GM12875 (cell line): Measurements from ENCODE around the gene TMEM164.

Source experiments
- H3K4me3 ChIP-seq: one replicate; pipeline ENCODE4 v1.5.1; 2011; ENCODE audit warnings: low read depth, low read length, control low read depth
- TF ChIP-seq, protein P1 (sequence below): IDR thresholded peaks from 2 replicates; pipeline ENCODE4 v1.5.1; 2011; ENCODE audit warnings: low read depth, mild to moderate bottlenecking, control low read depth, inconsistent platforms, low read length, moderate library complexity, borderline replicate concordance; ENCODE audit not compliant: insufficient read depth

The TMEM164 gene

DNA sequence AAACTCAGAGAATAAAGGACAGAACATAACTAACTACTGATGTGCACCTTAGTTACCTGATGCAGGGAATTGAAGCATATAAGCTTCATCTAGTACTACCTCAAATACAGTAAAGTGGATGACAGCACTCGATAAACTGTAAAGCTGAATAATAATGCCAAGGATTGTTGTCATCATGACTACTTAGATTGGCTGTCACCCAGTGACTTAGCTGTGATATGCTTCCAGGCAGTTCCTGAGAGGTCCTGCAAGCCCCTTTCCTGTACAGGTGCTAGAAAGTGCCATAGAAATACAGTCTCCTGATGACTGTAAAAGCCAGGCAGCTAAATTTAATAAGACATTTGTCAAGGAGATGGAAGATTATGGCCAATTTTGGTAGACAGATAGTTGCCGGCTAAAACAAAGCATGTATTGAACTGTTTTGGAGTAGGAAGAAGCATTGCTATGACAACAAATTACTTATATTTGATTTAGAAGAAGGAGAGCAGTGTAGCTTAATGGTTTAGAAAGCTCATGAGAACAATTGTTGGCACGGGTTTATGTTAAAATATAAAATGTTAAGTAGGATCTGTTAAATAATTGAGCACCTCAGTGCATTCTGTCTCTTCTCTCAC, 29.7 kb downstream of the TMEM164 start:
- H3K4me3 ChIP-seq, result no peak overlapping the region
- TF ChIP-seq, protein P1, sequence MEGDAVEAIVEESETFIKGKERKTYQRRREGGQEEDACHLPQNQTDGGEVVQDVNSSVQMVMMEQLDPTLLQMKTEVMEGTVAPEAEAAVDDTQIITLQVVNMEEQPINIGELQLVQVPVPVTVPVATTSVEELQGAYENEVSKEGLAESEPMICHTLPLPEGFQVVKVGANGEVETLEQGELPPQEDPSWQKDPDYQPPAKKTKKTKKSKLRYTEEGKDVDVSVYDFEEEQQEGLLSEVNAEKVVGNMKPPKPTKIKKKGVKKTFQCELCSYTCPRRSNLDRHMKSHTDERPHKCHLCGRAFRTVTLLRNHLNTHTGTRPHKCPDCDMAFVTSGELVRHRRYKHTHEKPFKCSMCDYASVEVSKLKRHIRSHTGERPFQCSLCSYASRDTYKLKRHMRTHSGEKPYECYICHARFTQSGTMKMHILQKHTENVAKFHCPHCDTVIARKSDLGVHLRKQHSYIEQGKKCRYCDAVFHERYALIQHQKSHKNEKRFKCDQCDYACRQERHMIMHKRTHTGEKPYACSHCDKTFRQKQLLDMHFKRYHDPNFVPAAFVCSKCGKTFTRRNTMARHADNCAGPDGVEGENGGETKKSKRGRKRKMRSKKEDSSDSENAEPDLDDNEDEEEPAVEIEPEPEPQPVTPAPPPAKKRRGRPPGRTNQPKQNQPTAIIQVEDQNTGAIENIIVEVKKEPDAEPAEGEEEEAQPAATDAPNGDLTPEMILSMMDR, result no peak

DNA sequence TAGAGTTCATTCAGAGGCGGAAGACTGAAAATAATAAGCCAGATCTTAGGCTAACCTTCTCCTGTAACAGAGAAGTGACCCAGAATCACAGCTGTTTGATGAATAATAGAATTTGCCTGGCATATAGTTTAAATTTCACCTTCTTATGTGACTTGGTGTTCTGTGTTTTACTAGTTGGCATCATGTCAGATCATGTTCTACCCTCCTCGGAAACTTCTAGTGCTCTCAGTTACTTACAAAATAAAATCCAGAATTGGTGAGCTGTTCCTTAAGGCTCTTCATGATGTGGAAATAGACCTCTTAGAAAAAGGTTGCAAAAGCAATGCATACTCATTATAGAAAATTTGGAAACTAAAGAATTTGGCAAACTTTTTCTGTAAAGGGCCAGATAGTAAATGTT, 31.1 kb downstream of the TMEM164 start:
- H3K4me3 ChIP-seq, result no peak overlapping the region
- TF ChIP-seq, protein P1, result no peak

DNA sequence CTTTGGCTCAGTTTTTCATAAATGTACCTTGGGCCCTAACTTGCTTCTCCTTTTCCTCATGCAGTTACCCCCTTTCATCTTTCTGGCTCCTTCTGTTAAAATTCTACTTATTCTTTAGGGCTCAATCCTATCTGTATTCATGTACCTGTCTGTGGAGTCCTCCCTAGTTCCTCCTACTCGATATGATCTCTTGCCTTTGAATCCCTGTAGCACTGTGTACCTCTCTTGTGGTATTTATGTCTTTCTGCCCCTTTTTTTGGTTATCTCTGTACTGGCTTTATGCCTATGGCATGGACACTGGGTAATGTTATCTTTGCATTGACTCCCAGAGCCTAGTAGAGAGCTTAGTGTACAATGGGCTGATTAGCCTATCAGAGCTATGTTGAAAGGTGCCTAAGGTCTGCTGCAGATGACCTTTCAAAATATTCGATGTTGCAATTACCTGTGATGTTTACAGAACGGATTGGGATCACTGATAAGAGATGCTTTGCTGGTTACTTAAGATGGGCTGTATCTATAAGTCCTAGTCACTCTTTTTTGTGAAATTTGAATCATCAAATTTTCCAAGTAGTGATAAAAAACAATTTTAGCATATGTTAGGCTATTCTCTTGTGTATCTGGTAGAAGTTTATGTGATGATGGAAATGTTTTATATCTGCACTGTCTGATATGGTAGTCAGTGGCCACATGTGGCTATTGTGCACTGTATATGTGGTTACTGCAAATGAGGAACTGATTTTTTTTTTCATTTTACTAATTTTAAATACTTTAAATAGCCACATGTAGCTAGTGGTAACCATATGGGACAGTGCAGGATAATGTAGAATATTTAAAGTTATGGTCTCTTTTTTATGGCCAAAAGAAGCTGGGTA, 33.5 kb downstream of the TMEM164 start:
- TF ChIP-seq, protein P1, result no peak
- no peak overlapping the region for H3K4me3 ChIP-seq

DNA sequence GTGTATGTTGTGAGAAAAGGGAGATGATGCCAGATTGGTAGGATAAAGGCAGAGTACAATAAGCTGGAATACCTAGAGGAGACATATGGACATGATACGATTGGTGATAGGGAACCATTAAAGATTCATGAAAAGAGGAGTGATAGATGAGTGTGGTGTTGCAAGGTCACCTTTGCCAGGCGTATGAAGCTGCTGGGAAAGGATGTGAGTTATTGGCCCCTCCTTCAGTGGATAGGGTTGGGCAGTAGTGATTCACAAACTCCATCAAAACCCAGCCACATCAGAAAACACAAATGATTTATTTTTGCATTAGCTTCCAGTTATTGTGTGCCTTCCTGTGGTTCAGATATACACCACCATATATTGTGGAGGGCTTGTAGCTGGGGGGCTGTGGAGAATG, 34.3 kb downstream of the TMEM164 start:
- TF ChIP-seq, protein P1, result no peak
- H3K4me3 ChIP-seq, result no peak overlapping the region

DNA sequence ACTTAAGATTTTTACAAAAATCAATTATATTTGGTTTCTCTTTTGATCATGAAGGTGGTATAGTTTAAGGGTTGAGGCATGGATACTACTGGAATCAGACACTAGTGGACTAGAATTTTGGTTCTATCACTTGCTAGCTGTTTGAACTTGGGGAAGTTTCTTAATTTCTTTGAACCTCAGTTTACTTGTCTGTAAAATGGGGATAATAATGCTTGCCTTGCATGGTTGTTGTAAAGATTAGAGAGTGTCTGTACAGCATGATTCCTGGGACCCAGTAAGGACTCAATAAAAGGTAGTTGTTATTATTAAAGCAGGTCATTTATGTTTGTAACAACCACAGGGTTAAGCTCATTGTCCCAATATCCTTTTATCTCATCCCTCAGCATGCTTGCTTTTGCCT, 36.0 kb downstream of the TMEM164 start:
- H3K4me3 ChIP-seq, result no peak overlapping the region
- TF ChIP-seq, protein P1, result no peak

DNA sequence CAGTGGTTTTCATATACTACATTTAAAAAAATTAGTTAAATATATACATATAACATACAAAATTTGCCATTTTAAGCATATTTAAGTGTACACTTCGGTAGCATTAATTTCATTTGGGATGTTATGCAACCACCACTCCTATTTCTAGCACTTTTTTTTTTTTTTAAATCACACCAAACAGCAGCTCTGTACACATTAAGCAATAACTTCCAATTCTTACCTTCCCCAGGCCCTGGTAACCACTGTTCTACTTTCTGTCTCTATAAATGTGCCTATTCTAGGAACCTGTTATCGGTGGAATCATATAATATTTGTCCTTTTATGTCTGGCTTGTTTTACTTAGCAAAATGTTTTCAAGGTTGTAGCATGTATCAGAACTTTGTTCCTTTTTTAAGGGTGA, 39.1 kb downstream of the TMEM164 start:
- no peak overlapping the region for H3K4me3 ChIP-seq
- TF ChIP-seq, protein P1, result no peak

DNA sequence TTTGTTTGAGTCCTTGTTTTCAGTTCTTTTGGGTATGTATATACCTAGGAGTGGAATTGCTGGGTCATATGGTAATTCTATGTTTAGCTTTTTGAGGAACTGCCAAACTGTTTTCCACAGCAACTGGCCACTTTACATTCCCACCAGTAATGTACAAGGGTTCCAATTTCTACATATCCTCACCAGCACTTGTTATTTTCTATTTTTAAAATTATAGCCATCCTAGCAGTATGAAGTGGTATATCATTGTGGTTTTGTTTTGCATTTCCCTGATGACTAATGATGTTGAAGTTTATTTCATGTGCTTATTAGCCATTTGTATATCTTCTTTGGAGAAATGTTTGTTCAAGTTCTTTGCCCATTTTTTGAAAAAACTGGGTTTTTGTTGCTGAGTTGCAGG, 39.6 kb downstream of the TMEM164 start:
- TF ChIP-seq, protein P1, result no peak
- H3K4me3 ChIP-seq, result no peak overlapping the region
